GM12875 (cell line): Measurements from ENCODE around the gene ENG.

ENCODE experiments used
- H3K4me3 ChIP-seq: one replicate; pipeline ENCODE4 v1.5.1; 2011; ENCODE audit warnings: low read depth, low read length, control low read depth
- TF ChIP-seq, protein P1 (sequence below): IDR thresholded peaks from 2 replicates; pipeline ENCODE4 v1.5.1; 2011; ENCODE audit warnings: low read depth, mild to moderate bottlenecking, control low read depth, inconsistent platforms, low read length, moderate library complexity, borderline replicate concordance; ENCODE audit not compliant: insufficient read depth

The ENG gene

DNA sequence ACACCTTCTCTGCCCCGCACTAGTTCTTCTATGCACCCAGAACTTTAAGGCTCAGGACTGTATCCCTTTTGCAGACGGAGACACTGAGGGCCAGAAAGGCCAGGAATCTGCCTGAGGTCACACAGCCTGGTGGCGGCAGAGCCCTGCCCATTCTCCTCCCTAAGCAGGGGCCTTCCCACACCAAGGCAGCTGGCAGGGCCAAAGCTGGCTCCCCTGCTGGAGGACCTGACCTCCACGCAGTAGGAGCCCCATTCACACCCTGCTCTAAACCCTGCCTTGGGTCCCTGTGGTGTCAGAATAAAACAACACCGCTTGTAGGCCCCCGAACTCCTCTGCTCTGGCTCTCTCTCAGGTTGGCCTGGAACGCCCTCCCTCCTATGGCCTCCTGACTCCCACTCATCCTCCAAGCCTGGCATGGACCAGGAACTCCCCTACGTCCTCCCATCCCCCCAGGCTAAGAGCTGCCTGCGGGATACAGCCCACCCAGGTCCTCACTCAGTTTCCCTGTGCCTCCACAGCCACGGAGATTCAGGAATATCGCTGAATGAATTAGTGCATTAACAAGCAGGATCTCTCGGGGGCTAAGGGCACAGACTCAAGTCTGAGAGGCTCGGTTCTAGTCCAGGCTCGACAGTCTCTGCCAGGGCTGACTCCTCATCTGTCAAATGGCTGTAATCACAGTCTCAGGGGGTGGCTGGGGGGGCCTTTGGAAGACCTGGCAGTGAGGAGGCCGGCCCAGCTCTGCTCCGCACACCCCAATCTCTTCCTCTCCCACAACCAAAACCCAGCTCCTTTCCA is 42.1 kb upstream of the ENG start:
- TF ChIP-seq, protein P1, sequence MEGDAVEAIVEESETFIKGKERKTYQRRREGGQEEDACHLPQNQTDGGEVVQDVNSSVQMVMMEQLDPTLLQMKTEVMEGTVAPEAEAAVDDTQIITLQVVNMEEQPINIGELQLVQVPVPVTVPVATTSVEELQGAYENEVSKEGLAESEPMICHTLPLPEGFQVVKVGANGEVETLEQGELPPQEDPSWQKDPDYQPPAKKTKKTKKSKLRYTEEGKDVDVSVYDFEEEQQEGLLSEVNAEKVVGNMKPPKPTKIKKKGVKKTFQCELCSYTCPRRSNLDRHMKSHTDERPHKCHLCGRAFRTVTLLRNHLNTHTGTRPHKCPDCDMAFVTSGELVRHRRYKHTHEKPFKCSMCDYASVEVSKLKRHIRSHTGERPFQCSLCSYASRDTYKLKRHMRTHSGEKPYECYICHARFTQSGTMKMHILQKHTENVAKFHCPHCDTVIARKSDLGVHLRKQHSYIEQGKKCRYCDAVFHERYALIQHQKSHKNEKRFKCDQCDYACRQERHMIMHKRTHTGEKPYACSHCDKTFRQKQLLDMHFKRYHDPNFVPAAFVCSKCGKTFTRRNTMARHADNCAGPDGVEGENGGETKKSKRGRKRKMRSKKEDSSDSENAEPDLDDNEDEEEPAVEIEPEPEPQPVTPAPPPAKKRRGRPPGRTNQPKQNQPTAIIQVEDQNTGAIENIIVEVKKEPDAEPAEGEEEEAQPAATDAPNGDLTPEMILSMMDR = no peak

DNA sequence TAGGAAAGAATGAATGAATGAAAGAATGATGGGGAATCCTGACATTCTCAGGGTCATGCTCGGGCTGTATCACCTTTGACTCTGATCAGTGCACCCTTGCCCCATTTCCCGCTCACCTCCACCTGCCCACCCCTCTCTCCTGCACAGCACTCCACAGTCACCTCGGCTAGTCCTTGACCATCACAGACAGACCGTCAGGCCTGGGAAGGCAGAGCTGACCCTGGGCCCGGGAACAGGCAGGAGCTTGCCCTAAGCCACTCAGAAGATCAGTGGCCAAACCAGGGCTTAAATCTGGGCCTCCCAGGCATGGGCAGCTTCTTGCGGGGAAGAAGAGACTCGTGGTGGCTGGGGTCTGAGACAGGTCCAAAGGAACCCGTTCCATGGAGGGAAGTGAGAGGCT is 41.4 kb upstream of the ENG start:
- TF ChIP-seq, protein P1 = no peak
- H3K4me3 ChIP-seq = no peak overlapping the region

More for the DNA sequence above, 42.1 kb upstream of the ENG start:
- H3K4me3 ChIP-seq = no peak overlapping the region

DNA sequence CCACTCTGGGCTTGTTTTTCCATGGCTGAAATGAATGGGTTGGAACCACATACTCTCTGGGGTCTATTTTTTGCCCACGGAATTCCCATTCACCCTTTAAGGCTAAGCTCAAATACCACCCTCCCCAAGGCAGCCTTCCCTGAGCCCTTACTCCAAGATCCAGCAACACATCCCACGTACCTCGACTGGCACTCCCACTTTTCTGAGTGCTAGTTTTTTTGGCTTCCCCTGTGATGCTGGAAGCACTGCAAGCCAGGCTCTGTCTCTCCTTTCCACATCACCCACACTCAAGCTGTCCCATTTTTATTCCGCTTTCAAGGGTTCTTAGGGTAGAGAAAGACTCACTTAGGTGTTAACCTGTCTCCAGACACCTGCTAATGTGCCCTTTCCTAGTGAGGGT is 38.9 kb upstream of the ENG start:
- H3K4me3 ChIP-seq = no peak overlapping the region
- TF ChIP-seq, protein P1 = no peak

DNA sequence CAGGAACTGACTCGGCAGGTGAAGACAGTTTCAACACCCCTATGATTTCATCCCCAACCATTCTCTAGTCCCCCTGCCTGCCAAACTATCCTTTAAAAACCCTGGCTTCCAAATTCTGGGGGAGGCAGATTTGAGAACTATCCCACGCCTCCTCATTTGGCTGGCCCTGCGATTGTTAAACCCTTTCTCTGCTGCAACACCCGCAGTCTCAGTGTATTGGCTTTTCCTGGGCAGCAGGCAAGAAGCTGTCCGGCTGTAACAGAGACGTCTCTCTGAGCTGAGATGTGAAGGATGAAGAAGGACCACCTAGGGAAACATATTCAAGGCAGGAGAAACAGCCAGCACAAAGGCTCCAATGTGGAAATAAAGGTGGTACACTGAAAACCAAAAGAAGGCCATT is 38.4 kb upstream of the ENG start:
- TF ChIP-seq, protein P1 = no peak
- H3K4me3 ChIP-seq = no peak overlapping the region

DNA sequence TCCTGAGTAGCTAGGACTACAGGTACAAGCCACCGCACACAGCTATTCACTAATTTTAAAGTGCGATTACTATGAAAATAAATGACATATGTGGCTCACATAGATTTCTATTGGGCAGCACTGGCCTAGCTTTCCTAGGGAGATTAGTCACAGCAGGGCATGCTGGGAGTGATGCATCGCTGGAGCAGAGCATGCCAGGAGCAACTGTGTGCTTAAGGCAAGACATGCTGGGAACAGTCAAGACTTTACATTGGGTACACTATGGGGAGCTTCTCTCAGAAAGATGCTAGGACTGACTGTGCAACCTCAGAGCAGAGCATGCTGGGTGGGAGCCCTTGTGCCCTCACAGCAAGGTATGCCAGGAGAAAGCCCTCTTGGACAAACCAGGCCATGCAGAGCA is 35.6 kb upstream of the ENG start:
- no peak overlapping the region for H3K4me3 ChIP-seq
- TF ChIP-seq, protein P1 = no peak

DNA sequence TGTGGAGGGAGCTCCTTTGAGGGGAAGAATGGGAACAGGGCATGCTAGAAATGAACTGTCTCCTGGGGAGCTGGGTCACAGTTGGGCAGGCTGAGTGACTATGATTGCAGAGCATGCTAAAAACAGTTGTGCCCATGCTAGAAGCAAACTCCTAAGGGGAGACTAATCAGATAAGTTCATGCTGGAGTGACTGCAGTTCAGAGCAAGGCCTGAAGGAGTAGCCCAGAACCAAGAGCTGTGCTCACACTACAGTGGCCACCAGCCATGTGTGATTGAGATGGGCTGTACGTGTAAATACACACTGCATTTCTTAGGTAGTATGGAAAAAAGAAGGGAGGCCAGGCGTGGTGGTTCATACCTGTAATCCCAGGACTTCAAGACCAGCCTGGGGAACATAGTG is 33.3 kb upstream of the ENG start:
- H3K4me3 ChIP-seq = no peak overlapping the region
- TF ChIP-seq, protein P1 = peak; percentile 28; the same call in 1 of the 2 replicates

DNA sequence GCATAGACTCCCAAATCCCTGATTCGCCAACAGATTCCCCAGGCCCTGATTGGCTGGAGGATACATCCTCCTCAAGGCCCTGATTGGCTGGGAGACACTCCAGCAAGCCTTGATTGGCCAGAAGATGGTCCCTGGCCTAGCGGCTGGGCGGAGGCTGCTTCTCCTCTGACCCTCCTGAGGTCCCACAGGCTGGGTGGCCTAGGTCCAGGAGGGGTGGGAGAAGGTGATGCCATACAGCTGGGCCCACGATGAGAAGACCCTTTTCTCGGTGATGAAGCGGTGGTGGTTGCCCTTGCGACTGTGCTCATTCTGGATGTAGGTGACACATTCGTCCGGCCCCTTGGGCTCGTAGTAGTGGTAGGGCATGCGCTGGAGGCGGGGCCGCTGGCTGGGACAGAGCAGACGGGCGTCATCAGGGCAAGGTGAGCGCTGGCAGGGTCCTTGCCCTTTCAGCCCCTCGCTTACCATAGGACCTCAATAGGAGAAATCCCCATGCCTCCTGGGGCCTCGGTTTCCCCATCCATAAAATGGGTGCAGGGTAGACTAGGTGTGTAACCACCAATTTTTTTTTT is 32.0 kb upstream of the ENG start:
- H3K4me3 ChIP-seq = no peak overlapping the region
- TF ChIP-seq, protein P1 = no peak
